ENCODE results near the gene ARID3A. TPM values are rescaled to one million over a fixed set of nuclear protein-coding genes. Genes with fewer than 3 reads are reported as not detected.

Gene ARID3A
- total and polyA plus RNA-seq, 2 of the 4 experiments (the other 2 are of a cell fraction): 16.0 to 23.1 TPM

DNA sequence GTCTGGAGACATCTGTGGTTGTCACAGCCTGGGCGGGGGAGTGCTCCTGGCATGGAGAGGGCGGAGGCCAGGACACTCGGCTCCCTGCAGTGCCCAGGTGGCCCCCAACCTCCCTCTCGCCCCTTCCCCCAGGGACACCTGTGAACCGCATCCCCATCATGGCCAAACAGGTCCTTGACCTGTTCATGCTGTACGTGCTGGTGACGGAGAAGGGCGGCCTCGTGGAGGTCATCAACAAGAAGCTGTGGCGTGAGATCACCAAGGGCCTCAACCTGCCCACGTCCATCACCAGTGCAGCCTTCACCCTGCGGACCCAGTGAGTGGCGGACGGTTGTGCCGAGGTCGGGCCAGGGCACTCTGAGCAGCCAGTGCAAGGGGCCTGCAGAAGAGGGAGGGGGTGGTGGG lies 38.3 kb downstream of the ARID3A start:
- Histone ChIP-seq H4K20me1 (ENCODE audit: insufficient read depth, low read length) (peaks cover 24% of the 10 kb centered on the region; the same call in 1 of the 2 replicates), H3K36me3 (ENCODE audit: control insufficient read depth, insufficient read depth, low read length) (peaks cover 73% of the 10 kb centered on the region), H2BK120ac (ENCODE audit: low read depth, low read length) (no peak overlapping the region), H3K14ac (replicated peaks; ENCODE audit: low read depth, low read length) (no peak overlapping the region), H3K18ac (ENCODE audit: low read depth, low read length) (no peak overlapping the region), H3K4me3 (ENCODE audit: insufficient read depth, low read depth, low read length) (no peak overlapping the region), H3K9ac (ENCODE audit: low read depth, low read length) (no peak overlapping the region), H4K8ac (ENCODE audit: low read depth in 2 of 2, low read length in 2 of 2) (no peak overlapping the region), H3K23ac (ENCODE audit: low read depth, low read length) (no peak overlapping the region), H3K4ac (ENCODE audit: low read depth, low read length) (no peak overlapping the region), H2BK5ac (ENCODE audit: low read depth, low read length, poor library complexity, severe bottlenecking) (no peak overlapping the region), H2AK9ac (replicated peaks; ENCODE audit: low read depth, low read length, poor library complexity) (peak overlapping the region; percentile 65), H3K27ac (ENCODE audit: insufficient read depth, low read length) (no peak overlapping the region), H2AK5ac (ENCODE audit: low read depth, low read length) (no peak overlapping the region), H3K9me1 (ENCODE audit: insufficient read depth, low read length) (peaks cover 6% of the 10 kb centered on the region; the same call in 1 of the 2 replicates), H3K56ac (ENCODE audit: extremely low read depth, insufficient read depth, low read length) (no peak overlapping the region), H3K9me3 (ENCODE audit: control insufficient read depth, insufficient read depth, low read length) (no peaks in the 10 kb centered on the region), H3K4me2 (ENCODE audit: low read depth, low read length) (no peak overlapping the region), H2AFZ (replicated peaks; ENCODE audit: low read length, poor library complexity) (no peak overlapping the region), H2BK20ac (ENCODE audit: low read depth, low read length) (no peak overlapping the region), H3K4me1 (ENCODE audit: control insufficient read depth, insufficient read depth, low read length) (peaks cover 5% of the 10 kb centered on the region), H3K27me3 (ENCODE audit: control insufficient read depth, insufficient read depth, low read length) (no peaks in the 10 kb centered on the region), H4K91ac (ENCODE audit: insufficient read depth, low read depth, low read length) (no peak overlapping the region), H3K79me1 (ENCODE audit: low read depth in 1 of 2, low read length in 2 of 2) (peaks cover 50 to 77% of the 10 kb centered on the region in 2 experiments), H4K5ac (ENCODE audit: low read depth, low read length) (no peak overlapping the region), H2BK15ac (ENCODE audit: low read depth, low read length) (no peak overlapping the region)
- TF ChIP-seq, protein P1, sequence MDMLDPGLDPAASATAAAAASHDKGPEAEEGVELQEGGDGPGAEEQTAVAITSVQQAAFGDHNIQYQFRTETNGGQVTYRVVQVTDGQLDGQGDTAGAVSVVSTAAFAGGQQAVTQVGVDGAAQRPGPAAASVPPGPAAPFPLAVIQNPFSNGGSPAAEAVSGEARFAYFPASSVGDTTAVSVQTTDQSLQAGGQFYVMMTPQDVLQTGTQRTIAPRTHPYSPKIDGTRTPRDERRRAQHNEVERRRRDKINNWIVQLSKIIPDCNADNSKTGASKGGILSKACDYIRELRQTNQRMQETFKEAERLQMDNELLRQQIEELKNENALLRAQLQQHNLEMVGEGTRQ (IDR thresholded peaks at IDR 0.05; ENCODE audit: low read depth, low read length): no peak
- TF ChIP-seq BHLHE40 (IDR thresholded peaks at IDR 0.05; ENCODE audit: low read depth, low read length): no peak
- no peak for TF ChIP-seq MAFK (IDR thresholded peaks at IDR 0.05; ENCODE audit: low read depth, low read length)
- no peak for TF ChIP-seq SMC3 (IDR thresholded peaks at IDR 0.05; ENCODE audit: low read depth, low read length)
- no peak for TF ChIP-seq MXI1 (IDR thresholded peaks at IDR 0.05; ENCODE audit: borderline replicate concordance, low read depth, low read length)
- TF ChIP-seq RFX5 (IDR thresholded peaks at IDR 0.05; ENCODE audit: low read depth, low read length): no peak
- TF ChIP-seq, protein P2, sequence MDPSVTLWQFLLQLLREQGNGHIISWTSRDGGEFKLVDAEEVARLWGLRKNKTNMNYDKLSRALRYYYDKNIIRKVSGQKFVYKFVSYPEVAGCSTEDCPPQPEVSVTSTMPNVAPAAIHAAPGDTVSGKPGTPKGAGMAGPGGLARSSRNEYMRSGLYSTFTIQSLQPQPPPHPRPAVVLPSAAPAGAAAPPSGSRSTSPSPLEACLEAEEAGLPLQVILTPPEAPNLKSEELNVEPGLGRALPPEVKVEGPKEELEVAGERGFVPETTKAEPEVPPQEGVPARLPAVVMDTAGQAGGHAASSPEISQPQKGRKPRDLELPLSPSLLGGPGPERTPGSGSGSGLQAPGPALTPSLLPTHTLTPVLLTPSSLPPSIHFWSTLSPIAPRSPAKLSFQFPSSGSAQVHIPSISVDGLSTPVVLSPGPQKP (IDR thresholded peaks at IDR 0.05; ENCODE audit: borderline replicate concordance, low read depth, low read length): no peak
- no peak for TF ChIP-seq NFE2L2 (IDR thresholded peaks at IDR 0.05; ENCODE audit: low read depth, low read length)
- TF ChIP-seq, protein P3, sequence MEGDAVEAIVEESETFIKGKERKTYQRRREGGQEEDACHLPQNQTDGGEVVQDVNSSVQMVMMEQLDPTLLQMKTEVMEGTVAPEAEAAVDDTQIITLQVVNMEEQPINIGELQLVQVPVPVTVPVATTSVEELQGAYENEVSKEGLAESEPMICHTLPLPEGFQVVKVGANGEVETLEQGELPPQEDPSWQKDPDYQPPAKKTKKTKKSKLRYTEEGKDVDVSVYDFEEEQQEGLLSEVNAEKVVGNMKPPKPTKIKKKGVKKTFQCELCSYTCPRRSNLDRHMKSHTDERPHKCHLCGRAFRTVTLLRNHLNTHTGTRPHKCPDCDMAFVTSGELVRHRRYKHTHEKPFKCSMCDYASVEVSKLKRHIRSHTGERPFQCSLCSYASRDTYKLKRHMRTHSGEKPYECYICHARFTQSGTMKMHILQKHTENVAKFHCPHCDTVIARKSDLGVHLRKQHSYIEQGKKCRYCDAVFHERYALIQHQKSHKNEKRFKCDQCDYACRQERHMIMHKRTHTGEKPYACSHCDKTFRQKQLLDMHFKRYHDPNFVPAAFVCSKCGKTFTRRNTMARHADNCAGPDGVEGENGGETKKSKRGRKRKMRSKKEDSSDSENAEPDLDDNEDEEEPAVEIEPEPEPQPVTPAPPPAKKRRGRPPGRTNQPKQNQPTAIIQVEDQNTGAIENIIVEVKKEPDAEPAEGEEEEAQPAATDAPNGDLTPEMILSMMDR (conservative IDR thresholded peaks at IDR 0.05; ENCODE audit: low read depth, low read length): no peak
- no peak for TF ChIP-seq CEBPB (IDR thresholded peaks at IDR 0.05; ENCODE audit: low read depth, low read length)
- TF ChIP-seq RAD21 (IDR thresholded peaks at IDR 0.05; ENCODE audit: low read length): no peak
- TF ChIP-seq MAZ (IDR thresholded peaks at IDR 0.05; ENCODE audit: borderline replicate concordance, low read depth, low read length): no peak
- no peak for TF ChIP-seq POLR2A (IDR thresholded peaks at IDR 0.05; ENCODE audit: low read depth, low read length)
- TF ChIP-seq FOS (IDR thresholded peaks at IDR 0.05; ENCODE audit: low read depth, low read length): no peak
- dilution Hi-C loops (cut with HindIII; ENCODE audit: low sequenced_read_pairs, unreplicated experiment): no loop called here
- DNase-seq (no peak), ATAC-seq (ENCODE audit: low read depth) (no peak)
- in situ Hi-C loops (cut with MboI; ENCODE audit: low sequenced_read_pairs): no loop called here
- WGBS, 2 experiments (ENCODE audit: extremely low coverage in 2 of 2, insufficient read length in 1 of 2): 95% methylated on average over 16 of the region's 16 CpGs; no CpG with 5 or more reads in 1 of the 2 experiments
- intact Hi-C loops (cut with micrococcal nuclease): no loop called here
- no TSS peak for BruUV-seq (replicated peaks)
- ChIA-PET CTCF (no interaction called here), POLR2A (ENCODE audit: unreplicated experiment) (no interaction called here)

Data from IMR-90 (cell line).